ENCODE measurements around the gene GRM6. TPM values are rescaled to one million over a fixed set of nuclear protein-coding genes. Genes with fewer than 3 reads are reported as not detected.

GRM6 gene
- total and polyA plus RNA-seq, 4 donors, result under 0.01 to 3.7 (median 0.58) TPM

Other genes starting within 250 kb of the GRM6 start
- 10 to 100 TPM; 20.7 to 21.6 TPM for gene ZNF354B, start 135.4 kb downstream of the GRM6 start, total RNA-seq
- 10 to 100 TPM; 17.5 to 18.5 TPM for gene ZNF354B, start 135.4 kb downstream of the GRM6 start, polyA plus RNA-seq (ENCODE audit: insufficient read length in 2 of 2)
- 1 to 10 TPM; 6.6 to 7.7 TPM for gene ZFP2, start 99.4 kb downstream of the GRM6 start, total RNA-seq
- gene ZFP2, start 99.4 kb downstream of the GRM6 start, polyA plus RNA-seq (ENCODE audit: insufficient read length in 2 of 2), result 1 to 10 TPM; 8.1 to 8.3 TPM
- gene ZNF454, start 54.1 kb downstream of the GRM6 start, total RNA-seq, result 1 to 10 TPM; 7.7 to 10.0 TPM
- gene ZNF454, start 54.1 kb downstream of the GRM6 start, polyA plus RNA-seq (ENCODE audit: insufficient read length in 2 of 2), result 1 to 10 TPM; 5.9 to 9.2 TPM
- gene ZNF879, start 28.5 kb upstream of the GRM6 start, total RNA-seq, result 10 to 100 TPM; 10.2 to 10.5 TPM
- gene ZNF879, start 28.5 kb upstream of the GRM6 start, polyA plus RNA-seq (ENCODE audit: insufficient read length in 2 of 2), result 1 to 10 TPM; 6.4 to 8.0 TPM
- 10 to 100 TPM; 16.9 to 27.2 TPM for gene ZNF354C, start 65.1 kb upstream of the GRM6 start, total RNA-seq
- 10 to 100 TPM; 11.3 to 19.1 TPM for gene ZNF354C, start 65.1 kb upstream of the GRM6 start, polyA plus RNA-seq (ENCODE audit: insufficient read length in 2 of 2)